Vagina (tissue), 2 donors: ENCODE results near the gene PLEKHM2.

Experiments
- CTCF ChIP-seq, 3 experiments: fragments of 450-650 bp in 2 of 3; fragments of 200-600 bp in 1 of 3; sonication (generic) in 1 of 3; IDR thresholded peaks; one replicate each; pipeline ENCODE4 v1.5.1; 2017 to 2019; ENCODE audit warnings: antibody characterized with exemption in 3 of 3, mild to moderate bottlenecking in 2 of 3, moderate library complexity in 2 of 3
- POLR2A ChIP-seq, 2 donors: fragments of 450-650 bp; IDR thresholded peaks; one replicate each; pipeline ENCODE4 v1.6.1; 2017; ENCODE audit warnings: antibody characterized with exemption in 2 of 2, mild to moderate bottlenecking in 2 of 2, moderate library complexity in 2 of 2
- POLR2AphosphoS5 ChIP-seq, 2 donors: sonication (generic); formaldehyde crosslinking; IDR thresholded peaks; one replicate each; pipeline ENCODE4 v1.9.0; 2017; ENCODE audit warnings: antibody characterized with exemption in 2 of 2, mild to moderate bottlenecking in 2 of 2, low read depth in 1 of 2; ENCODE audit not compliant: insufficient read depth in 1 of 2

GRCh38 chr1:15693371-15693770 is 9.3 kb downstream of the PLEKHM2 start:
- TF ChIP-seq CTCF (IDR thresholded peaks at IDR 0.05) (no peak), POLR2A (IDR thresholded peaks at IDR 0.05) (no peak), POLR2AphosphoS5 (IDR thresholded peaks at IDR 0.05; ENCODE audit: insufficient read depth in 1 of 2, low read depth in 1 of 2) (no peak)
